T-helper 17 cell (primary cell): ENCODE measurements around the gene SLIT3. TPM values are rescaled to one million over a fixed set of nuclear protein-coding genes. Genes with fewer than 3 reads are reported as not detected.

ENCODE experiments used
- ATAC-seq: fragments of 150-1000 bp; cut with Tn5 transposase; 2 replicates; pipeline ENCODE4 v1.10.0; 2021; ENCODE audit warnings: mild to moderate bottlenecking, moderate library complexity
- DNase-seq, 3 donors: peaks; one replicate each; pipeline versions ENCODE4 v3.0.0 to v3.0.0-alpha.2; 2020 to 2021
- H3K9me3 ChIP-seq: one replicate; pipeline ENCODE4 v1.7.0; 2013; ENCODE audit warnings: low read length, mild to moderate bottlenecking; ENCODE audit not compliant: control insufficient read depth, poor library complexity, severe bottlenecking
- H3K27ac Mint-ChIP-seq: one replicate; pipeline ENCODE4 v1.8.0; 2022; ENCODE audit warnings: mild to moderate bottlenecking, moderate library complexity, mixed read lengths
- H3K27me3 Mint-ChIP-seq: one replicate; pipeline ENCODE4 v1.8.0; 2022; ENCODE audit warnings: mixed read lengths
- H3K36me3 Mint-ChIP-seq: one replicate; pipeline ENCODE4 v1.8.0; 2022; ENCODE audit warnings: low read depth, mixed read lengths
- H3K4me1 Mint-ChIP-seq: one replicate; pipeline ENCODE4 v1.8.0; 2022; ENCODE audit warnings: mild to moderate bottlenecking, mixed read lengths
- H3K4me3 Mint-ChIP-seq: one replicate; pipeline ENCODE4 v1.8.0; 2022; ENCODE audit warnings: mild to moderate bottlenecking, moderate library complexity, mixed read lengths
- total RNA-seq, 4 donors: library from RNA in 2 of 4; stranded (reverse) in 2 of 4; gene quantifications; one replicate each; pipeline ENCODE4 v1.2.3 and lab custom pipeline; 2022 to 2026

Gene SLIT3
- total RNA-seq, 2 donors from 2014 or later = not detected

GRCh38 chr5:169165052-169165451, 135.9 kb downstream of the SLIT3 start:
- no peaks in the 10 kb centered on the region for H3K9me3 ChIP-seq
- Mint-ChIP-seq H3K27ac (no peak overlapping the region), H3K4me1 (no peaks in the 10 kb centered on the region), H3K27me3 (peaks cover 11% of the 10 kb centered on the region), H3K36me3 (no peaks in the 10 kb centered on the region), H3K4me3 (no peak overlapping the region)
- no peak for ATAC-seq
- DNase-seq = no peak

- no peak for DNase-seq
- no peak overlapping the region for H3K4me3 Mint-ChIP-seq
- H3K36me3 Mint-ChIP-seq = no peaks in the 10 kb centered on the region
- H3K4me1 Mint-ChIP-seq = no peaks in the 10 kb centered on the region
- no peak for ATAC-seq
- H3K9me3 ChIP-seq = no peaks in the 10 kb centered on the region
- no peak overlapping the region for H3K27ac Mint-ChIP-seq
- H3K27me3 Mint-ChIP-seq = peaks cover 8% of the 10 kb centered on the region
These were observed 136.4 kb downstream of the SLIT3 start for GRCh38 chr5:169164481-169164925.

- no peak overlapping the region for H3K4me3 Mint-ChIP-seq
- DNase-seq (no peak), ATAC-seq (no peak)
- H3K9me3 ChIP-seq = no peaks in the 10 kb centered on the region
- no peaks in the 10 kb centered on the region for H3K4me1 Mint-ChIP-seq
- no peak overlapping the region for H3K27ac Mint-ChIP-seq
- H3K36me3 Mint-ChIP-seq = no peaks in the 10 kb centered on the region
- H3K27me3 Mint-ChIP-seq = peaks cover 8% of the 10 kb centered on the region
These were observed 138.5 kb downstream of the SLIT3 start for GRCh38 chr5:169162407-169162806.

- H3K27ac Mint-ChIP-seq = no peak overlapping the region
- ATAC-seq (no peak), DNase-seq (no peak)
- H3K9me3 ChIP-seq = no peaks in the 10 kb centered on the region
- H3K4me3 Mint-ChIP-seq = no peak overlapping the region
- no peaks in the 10 kb centered on the region for H3K4me1 Mint-ChIP-seq
- peaks cover 5% of the 10 kb centered on the region for H3K27me3 Mint-ChIP-seq
- H3K36me3 Mint-ChIP-seq = no peaks in the 10 kb centered on the region
These were observed 139.8 kb downstream of the SLIT3 start for GRCh38 chr5:169161022-169161680.

GRCh38 chr5:169160405-169160901, 140.5 kb downstream of the SLIT3 start:
- H3K9me3 ChIP-seq = no peaks in the 10 kb centered on the region
- no peak overlapping the region for H3K27ac Mint-ChIP-seq
- no peak overlapping the region for H3K4me3 Mint-ChIP-seq
- ATAC-seq (no peak), DNase-seq (no peak)
- no peaks in the 10 kb centered on the region for H3K36me3 Mint-ChIP-seq
- no peaks in the 10 kb centered on the region for H3K4me1 Mint-ChIP-seq
- no peaks in the 10 kb centered on the region for H3K27me3 Mint-ChIP-seq

- H3K4me3 Mint-ChIP-seq = no peak overlapping the region
- no peak for DNase-seq
These were observed 142.2 kb downstream of the SLIT3 start for GRCh38 chr5:169158764-169159163.

GRCh38 chr5:169157064-169157463, 143.9 kb downstream of the SLIT3 start:
- no peak for ATAC-seq
- Mint-ChIP-seq H3K4me3 (no peak overlapping the region), H3K27ac (no peak overlapping the region), H3K27me3 (peaks cover 10% of the 10 kb centered on the region), H3K4me1 (no peaks in the 10 kb centered on the region), H3K36me3 (no peaks in the 10 kb centered on the region)
- no peaks in the 10 kb centered on the region for H3K9me3 ChIP-seq
- no peak for DNase-seq

More at GRCh38 chr5:169158764-169159163, 142.2 kb downstream of the SLIT3 start:
- Mint-ChIP-seq H3K4me1 (no peaks in the 10 kb centered on the region), H3K27ac (no peak overlapping the region), H3K27me3 (peaks cover 10% of the 10 kb centered on the region), H3K36me3 (no peaks in the 10 kb centered on the region)
- no peaks in the 10 kb centered on the region for H3K9me3 ChIP-seq
- ATAC-seq = no peak

- Mint-ChIP-seq H3K27me3 (peaks cover 15% of the 10 kb centered on the region), H3K36me3 (no peaks in the 10 kb centered on the region), H3K4me1 (no peaks in the 10 kb centered on the region), H3K4me3 (no peak overlapping the region), H3K27ac (no peak overlapping the region)
- no peaks in the 10 kb centered on the region for H3K9me3 ChIP-seq
- DNase-seq (no peak), ATAC-seq (no peak)
These were observed 146.3 kb downstream of the SLIT3 start for GRCh38 chr5:169154679-169155078.

- Mint-ChIP-seq H3K4me1 (no peaks in the 10 kb centered on the region), H3K4me3 (no peak overlapping the region), H3K27me3 (peaks cover 15% of the 10 kb centered on the region), H3K27ac (no peak overlapping the region), H3K36me3 (no peaks in the 10 kb centered on the region)
- ATAC-seq (no peak), DNase-seq (no peak)
- H3K9me3 ChIP-seq = no peaks in the 10 kb centered on the region
These were observed 147.5 kb downstream of the SLIT3 start for GRCh38 chr5:169153405-169153804.

- H3K27ac Mint-ChIP-seq = no peak overlapping the region
- H3K9me3 ChIP-seq = no peaks in the 10 kb centered on the region
- DNase-seq = no peak
- H3K36me3 Mint-ChIP-seq = no peaks in the 10 kb centered on the region
- ATAC-seq = no peak
- H3K27me3 Mint-ChIP-seq = peaks cover 17% of the 10 kb centered on the region
- H3K4me1 Mint-ChIP-seq = no peaks in the 10 kb centered on the region
- H3K4me3 Mint-ChIP-seq = no peak overlapping the region
These were observed 148.0 kb downstream of the SLIT3 start for GRCh38 chr5:169152946-169153345.

- peaks cover 19% of the 10 kb centered on the region for H3K27me3 Mint-ChIP-seq
- no peaks in the 10 kb centered on the region for H3K36me3 Mint-ChIP-seq
- H3K4me1 Mint-ChIP-seq = no peaks in the 10 kb centered on the region
- no peak for ATAC-seq
- H3K27ac Mint-ChIP-seq = no peak overlapping the region
- no peak for DNase-seq
- H3K9me3 ChIP-seq = no peaks in the 10 kb centered on the region
- no peak overlapping the region for H3K4me3 Mint-ChIP-seq
These were observed 148.5 kb downstream of the SLIT3 start for GRCh38 chr5:169152453-169152852.

GRCh38 chr5:169151051-169151805, 149.7 kb downstream of the SLIT3 start:
- H3K9me3 ChIP-seq = no peaks in the 10 kb centered on the region
- no peaks in the 10 kb centered on the region for H3K4me1 Mint-ChIP-seq
- H3K27ac Mint-ChIP-seq = no peak overlapping the region
- no peak for DNase-seq
- no peak for ATAC-seq
- H3K27me3 Mint-ChIP-seq = peaks cover 19% of the 10 kb centered on the region
- no peak overlapping the region for H3K4me3 Mint-ChIP-seq
- no peaks in the 10 kb centered on the region for H3K36me3 Mint-ChIP-seq

- Mint-ChIP-seq H3K36me3 (no peaks in the 10 kb centered on the region), H3K27ac (no peak overlapping the region), H3K27me3 (peaks cover 19% of the 10 kb centered on the region), H3K4me1 (no peaks in the 10 kb centered on the region), H3K4me3 (no peak overlapping the region)
- no peaks in the 10 kb centered on the region for H3K9me3 ChIP-seq
- no peak for ATAC-seq
- DNase-seq = no peak
These were observed 150.8 kb downstream of the SLIT3 start for GRCh38 chr5:169150108-169150507.
